HEK293T (cell line): Measurements from ENCODE around the gene PACRG.

Experiments used
- ARNT ChIP-seq: fragments of 450-650 bp; IDR thresholded peaks from 2 replicates; pipeline ENCODE4 v1.6.1; 2017; ENCODE audit warnings: mild to moderate bottlenecking
- BHLHE40 ChIP-seq: fragments of 450-650 bp; IDR thresholded peaks from 2 replicates; pipeline ENCODE4 v1.6.1; 2016; ENCODE audit warnings: mild to moderate bottlenecking, moderate library complexity, borderline replicate concordance
- CTBP1 ChIP-seq: fragments of 450-650 bp; IDR thresholded peaks from 2 replicates; pipeline ENCODE4 v1.6.1; 2016; ENCODE audit warnings: borderline replicate concordance
- ELF4 ChIP-seq: fragments of 450-650 bp; IDR thresholded peaks from 2 replicates; pipeline ENCODE4 v1.6.1; 2017; ENCODE audit warnings: antibody characterized with exemption
- FOXA1 ChIP-seq: fragments of 450-650 bp; IDR thresholded peaks from 2 replicates; pipeline ENCODE4 v1.6.1; 2016; ENCODE audit warnings: mild to moderate bottlenecking
- FOXK2 ChIP-seq: fragments of 450-650 bp; IDR thresholded peaks from 2 replicates; pipeline ENCODE4 v1.6.1; 2016; ENCODE audit warnings: mild to moderate bottlenecking
- FOXM1 ChIP-seq: fragments of 450-650 bp; IDR thresholded peaks from 2 replicates; pipeline ENCODE4 v1.6.1; 2017; ENCODE audit warnings: mild to moderate bottlenecking, borderline replicate concordance
- HDGF ChIP-seq: fragments of 450-650 bp; IDR thresholded peaks from 2 replicates; pipeline ENCODE4 v1.6.1; 2017; ENCODE audit warnings: antibody characterized with exemption, borderline replicate concordance
- NFRKB ChIP-seq: fragments of 450-650 bp; IDR thresholded peaks from 2 replicates; pipeline ENCODE4 v1.6.1; 2016; ENCODE audit warnings: mild to moderate bottlenecking, moderate library complexity
- SP1 ChIP-seq: fragments of 450-650 bp; IDR thresholded peaks from 2 replicates; pipeline ENCODE4 v1.6.1; 2017
- SUZ12 ChIP-seq: fragments of 450-650 bp; IDR thresholded peaks from 2 replicates; pipeline ENCODE4 v1.6.1; 2016; ENCODE audit warnings: mild to moderate bottlenecking
- TARDBP ChIP-seq: fragments of 450-650 bp; IDR thresholded peaks from 2 replicates; pipeline ENCODE4 v1.6.1; 2016
- TF ChIP-seq, protein P1 (sequence below): fragments of 450-650 bp; IDR thresholded peaks from 2 replicates; pipeline ENCODE4 v1.6.1; 2016

DNA sequence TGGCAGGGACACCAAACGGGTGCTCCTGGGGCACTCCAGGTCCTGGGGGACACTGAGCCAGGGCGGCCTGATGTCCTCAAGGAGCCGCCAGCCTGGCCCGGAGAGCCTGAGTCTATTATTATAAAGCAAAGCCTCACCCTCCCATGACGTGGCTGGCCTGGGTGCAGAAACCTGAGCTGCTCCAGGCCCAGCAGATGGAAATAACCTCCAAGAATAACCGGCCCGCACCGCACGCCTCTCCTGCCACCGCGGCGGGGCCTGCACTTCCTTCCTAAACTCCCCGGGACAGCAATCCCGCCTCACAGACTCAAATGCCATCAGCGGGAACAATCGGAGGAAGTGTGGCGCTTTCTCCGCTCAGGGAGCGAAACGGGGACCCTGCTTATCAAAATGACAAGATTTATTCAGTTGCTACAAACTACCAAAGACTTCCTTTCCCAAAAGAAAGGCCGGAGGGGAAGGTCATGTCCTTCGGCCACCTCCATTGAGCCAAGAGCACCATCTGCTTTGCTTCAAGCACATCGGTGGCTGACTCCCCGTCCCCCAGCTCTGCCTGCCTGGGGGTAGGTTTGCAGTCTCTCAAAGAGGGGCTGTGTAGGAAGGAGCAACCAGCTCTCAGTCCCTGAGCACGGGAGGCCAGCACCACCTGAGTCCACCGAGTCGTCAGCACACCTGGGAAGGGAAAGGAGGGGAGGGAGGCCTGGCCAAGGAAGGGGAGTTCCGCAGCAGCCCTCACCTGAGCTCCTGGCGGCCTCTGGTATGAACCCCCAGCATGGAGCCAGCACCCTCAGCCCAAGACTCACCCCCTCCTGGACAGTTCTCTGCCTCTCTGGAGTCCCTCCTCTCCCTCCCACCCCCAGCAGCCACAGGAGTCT, 608.1 kb downstream of the PACRG start:
- TF ChIP-seq SP1 = no peak
- no peak for TF ChIP-seq BHLHE40
- no peak for TF ChIP-seq FOXK2
- TF ChIP-seq FOXM1 = no peak
- no peak for TF ChIP-seq NFRKB
- TF ChIP-seq FOXA1 = no peak
- TF ChIP-seq HDGF = no peak
- TF ChIP-seq, protein P1, sequence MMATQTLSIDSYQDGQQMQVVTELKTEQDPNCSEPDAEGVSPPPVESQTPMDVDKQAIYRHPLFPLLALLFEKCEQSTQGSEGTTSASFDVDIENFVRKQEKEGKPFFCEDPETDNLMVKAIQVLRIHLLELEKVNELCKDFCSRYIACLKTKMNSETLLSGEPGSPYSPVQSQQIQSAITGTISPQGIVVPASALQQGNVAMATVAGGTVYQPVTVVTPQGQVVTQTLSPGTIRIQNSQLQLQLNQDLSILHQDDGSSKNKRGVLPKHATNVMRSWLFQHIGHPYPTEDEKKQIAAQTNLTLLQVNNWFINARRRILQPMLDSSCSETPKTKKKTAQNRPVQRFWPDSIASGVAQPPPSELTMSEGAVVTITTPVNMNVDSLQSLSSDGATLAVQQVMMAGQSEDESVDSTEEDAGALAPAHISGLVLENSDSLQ = no peak
- TF ChIP-seq TARDBP = no peak
- TF ChIP-seq ELF4 = no peak
- TF ChIP-seq CTBP1 = no peak
- no peak for TF ChIP-seq SUZ12
- no peak for TF ChIP-seq ARNT
